T-helper 1 cell (primary cell): ENCODE data around the gene RNF121.

Experiments
- DNase-seq, 5 donors: peaks; one replicate each; pipeline ENCODE4 v3.0.0-alpha.2; 2012 to 2020

RNF121 gene

GRCh38 chr11:72039856-72040401 lies 111.1 kb downstream of the RNF121 start:
- no peak for DNase-seq

DNA sequence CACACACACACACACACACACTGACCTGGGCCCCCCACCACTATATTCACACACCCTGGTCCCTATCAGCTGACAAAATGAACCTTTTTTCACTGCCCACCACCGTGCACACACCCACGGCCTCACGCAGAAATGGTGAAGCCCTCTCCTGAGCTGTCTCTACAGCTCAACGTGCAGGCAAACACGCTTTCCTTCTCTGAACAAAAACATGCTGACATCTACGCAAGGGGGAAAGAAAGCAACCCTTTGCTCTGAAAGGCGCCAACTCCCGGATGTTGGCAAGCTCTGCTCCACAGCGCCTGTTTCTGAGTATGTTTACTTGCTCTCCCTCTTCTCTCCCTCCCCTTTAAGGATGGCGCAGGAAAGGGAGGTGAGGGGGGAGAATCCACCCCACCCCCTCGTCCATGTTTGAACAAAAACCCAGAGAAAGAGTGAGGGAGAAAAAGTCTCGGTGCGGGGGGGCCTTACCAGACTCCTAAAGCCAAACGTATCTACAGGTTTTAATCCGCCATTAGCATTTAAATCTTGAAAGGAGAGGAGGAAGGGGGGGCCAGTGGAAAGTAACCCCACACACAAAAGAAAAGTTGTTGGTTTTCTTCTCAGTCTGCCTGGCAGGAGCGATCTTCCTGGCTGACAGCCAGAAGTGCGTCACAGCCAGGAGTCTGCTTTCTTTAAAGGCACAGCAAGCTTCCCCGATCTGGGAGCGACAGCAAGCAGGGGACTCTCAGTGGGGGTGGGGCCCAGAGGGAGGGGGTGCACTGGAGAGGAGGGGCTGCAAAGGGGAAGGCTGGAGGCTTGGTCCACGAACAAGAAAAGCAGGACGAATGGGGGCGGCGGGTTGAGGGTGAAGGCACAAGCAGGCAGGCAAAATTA lies 111.9 kb downstream of the RNF121 start:
- DNase-seq = peak; percentile 58 to 74 (median 73)

- DNase-seq = peak in 3 of 5 donors; percentile 29 to 34 (median 30)
Observed at GRCh38 chr11:72041364-72042063, 112.7 kb downstream of the RNF121 start.

DNA sequence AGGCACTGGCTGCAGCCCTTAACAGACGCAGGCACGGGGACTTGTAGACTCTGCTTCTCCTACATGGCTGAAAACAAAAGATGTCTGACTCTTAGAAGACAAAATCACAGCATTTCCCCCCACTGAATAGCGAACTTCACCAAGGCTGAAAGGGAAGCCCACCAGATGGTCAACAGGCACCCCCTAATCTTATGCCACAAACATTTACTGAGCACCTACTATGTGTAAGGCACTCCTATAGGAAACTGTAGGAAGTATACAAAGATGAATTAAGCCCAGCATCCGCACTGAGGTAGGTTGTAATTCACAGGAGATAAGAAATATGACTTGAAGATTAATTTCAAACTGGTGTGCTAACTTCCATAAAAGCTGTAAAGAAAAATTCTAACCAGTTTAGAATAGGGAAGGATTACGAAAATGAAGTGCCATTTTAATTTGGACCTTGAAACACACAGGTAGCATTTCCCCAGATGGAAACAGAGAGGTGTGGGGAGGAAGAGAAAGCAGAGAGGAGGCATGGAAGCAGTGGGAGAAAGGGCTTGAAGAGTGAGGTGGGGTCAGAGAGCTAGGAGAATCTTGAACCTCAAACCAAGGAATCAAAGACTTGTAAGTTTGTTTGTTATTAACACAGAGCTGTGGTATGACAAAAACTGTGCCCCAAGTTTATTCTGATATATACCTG lies 113.4 kb downstream of the RNF121 start:
- DNase-seq = no peak

DNA sequence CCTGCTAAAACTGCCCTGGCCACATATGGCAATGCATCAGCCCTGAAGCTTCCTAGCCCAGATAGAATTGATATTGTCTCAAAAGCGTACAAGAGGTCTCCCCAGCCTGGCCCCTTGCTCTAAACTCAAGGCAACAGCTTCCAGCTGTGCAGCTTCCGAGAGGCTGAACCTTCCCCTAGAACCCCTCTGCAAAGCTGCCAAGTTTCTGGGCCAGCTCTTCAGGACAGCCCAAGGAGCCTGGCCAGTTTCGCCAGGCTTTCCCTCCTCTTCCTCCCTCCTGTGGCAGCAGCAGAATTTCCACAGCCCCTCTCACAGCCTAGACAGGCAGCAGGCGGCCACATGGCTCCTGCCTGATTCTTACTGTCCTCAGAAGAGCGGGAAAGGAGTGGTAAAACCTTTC lies 117.0 kb downstream of the RNF121 start:
- no peak for DNase-seq
